ENCODE data around the gene TNFRSF21.

Gene TNFRSF21

DNA sequence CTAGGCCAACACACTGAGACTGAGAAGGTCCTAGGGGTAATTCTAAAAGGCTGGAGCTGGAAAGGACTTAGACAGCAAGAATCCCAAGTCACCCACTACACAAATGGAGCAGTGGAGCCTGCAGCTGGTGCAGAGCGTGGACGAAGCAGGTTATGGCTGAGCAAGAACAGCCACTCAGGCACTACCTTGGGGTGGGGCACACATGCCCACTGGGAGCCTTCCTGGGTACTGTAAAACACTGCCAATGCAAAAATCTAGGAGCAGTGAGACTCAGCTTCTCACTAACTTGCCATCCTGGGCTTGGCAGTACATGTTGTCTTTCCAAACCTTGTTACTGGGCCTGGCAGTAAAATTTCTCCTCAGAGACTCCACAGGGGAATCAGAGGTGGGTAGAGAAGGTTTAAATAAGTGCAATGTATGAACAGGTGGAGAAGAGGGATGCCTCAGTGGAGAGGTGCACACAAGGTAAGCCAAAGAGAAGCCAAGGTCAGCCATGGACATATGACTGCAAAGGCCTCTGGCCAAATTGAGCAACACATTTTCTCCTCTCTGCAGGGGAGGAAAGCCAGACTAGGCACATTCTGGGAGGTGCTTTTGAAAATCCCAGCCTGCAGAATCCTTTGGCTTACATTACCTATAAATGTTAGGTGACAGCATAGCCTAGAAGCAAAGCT is 105.6 kb downstream of the TNFRSF21 start:
- no peak for DNase-seq

DNA sequence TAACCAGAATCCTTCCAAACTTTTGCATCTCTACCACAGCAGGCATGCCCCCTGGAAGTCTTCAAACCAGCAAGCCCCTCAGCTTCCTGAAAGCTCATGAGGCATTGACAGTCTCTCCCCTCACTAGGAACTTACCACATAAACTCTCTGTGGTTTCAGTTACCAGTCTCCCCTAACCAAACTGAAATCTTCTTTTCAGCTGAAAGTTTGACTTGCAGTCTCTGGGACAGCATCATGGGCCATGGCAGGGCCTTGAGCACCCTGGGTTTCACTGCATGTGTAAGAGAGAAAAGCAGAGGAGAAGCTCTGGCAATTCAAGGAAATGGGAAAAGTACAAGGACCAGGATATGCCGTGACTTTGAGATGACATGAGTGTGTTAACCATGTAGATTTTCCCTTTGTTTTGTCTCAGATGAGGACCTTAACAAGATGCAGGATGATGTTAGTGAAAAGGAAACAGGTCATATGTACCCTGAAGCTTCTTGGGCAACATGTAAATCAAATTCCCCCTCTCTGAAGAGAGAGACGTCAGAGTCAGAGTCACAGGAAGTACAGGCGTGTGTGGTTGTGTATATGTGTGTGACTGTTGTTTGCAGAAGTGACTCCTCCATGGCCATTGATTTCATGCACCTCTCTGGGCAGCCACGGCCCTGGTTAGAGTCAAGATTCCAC is 106.3 kb downstream of the TNFRSF21 start:
- DNase-seq, result peak in 1 of 5 donors; percentile 3

DNA sequence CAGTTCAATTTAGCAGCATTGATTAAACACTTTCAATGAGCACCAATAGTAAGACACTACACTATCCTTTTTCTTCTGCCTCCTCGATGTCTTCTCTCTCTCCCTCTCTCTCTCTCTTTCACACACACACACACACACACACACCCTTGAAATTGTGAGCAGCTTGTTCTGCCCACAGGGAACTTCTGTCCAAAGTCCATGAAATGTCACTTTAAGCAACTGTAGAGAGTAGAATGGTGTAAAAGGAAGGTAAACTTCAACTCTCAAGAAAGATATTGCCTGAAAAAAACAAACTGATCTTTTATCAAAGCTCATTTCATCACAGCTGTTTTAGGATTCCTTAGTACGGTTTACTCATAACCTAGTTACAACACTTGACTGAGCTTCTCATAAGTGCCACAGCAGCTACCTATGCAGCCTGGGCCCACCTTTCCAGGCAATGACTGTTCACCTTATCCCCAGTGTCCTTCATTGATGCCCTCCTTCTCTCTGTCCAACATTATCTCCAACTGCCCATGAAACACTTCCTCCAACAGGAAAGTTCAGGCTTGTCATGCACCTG is 107.0 kb downstream of the TNFRSF21 start:
- DNase-seq, result no peak

DNA sequence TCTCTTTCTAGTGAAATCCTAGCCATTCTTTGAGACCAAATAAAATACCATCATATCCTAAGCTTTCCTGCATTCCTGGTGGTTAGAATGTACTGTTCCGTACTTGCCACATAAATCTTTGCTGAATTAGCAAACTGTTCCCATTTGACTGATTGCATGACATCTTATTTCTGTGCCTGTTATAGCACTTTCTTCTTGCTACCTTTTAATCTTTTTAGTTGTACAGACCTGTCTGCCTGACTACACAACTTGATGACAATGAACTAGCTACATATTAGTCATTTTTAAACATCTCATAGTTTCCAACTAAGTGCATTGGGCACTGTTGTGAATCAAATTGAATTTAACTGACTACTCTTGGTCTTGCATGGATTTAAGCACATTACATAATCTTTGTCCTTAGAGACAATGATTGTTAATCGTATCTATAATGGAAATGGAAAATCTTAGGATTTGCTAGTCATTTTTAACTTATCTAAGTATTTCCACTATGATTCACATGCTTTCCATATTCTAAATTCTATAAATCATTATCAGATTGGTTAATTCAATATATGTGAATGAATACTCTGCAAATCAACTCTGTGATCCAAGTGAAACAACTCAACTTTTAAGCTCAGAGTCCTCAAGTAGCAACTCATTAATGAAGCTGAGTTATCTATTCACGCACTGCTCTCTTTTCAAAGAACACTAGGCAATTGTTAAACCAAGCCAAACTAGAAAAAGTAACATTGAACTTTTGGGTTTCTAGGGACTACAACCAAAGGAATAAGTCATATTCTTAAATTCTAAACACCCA is 109.0 kb downstream of the TNFRSF21 start:
- no peak for DNase-seq

DNA sequence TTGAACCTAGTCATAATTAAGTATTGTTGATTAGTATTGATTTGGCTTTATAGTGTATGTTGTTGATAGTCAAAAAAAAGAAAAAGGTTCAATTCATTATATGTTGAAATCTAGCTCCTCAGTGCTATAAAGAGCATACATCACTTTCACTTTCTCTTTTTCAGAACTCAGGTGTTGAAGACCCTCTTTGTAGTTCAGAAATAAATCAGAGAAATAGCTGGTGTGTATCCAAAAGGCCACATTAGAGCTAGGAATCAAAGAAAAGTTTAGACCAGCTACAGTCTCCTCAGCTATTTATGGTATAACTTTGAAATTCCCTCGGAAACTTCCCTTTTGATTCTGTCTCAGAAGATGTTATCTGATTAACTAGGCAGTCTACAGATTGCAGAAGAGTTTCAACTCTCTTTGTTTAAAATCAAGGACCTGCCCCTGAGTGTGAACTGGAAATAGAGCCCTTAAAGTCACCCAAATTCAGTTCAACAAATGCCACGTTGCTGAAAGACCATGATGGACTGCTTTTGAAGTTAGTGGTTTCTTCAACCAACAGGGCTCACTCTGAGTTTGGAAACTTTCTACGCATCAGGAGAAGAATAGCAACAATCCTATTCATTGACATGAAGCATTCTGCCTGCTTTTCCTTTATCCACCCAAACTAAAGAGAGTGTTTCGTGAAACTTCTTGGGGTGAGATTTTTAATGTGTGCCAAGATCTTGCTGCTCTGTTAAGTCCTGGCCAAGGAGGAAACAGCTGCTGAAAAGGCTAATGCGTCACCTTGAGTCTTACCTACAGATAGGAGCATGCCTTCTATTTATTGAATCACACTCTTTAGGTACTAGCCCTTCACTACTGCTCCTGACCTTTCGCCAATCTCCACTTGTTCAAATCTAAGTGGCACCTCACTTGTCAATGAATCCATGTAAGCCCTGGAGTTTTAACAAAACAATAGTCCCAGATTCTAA is 111.7 kb downstream of the TNFRSF21 start:
- no peak for DNase-seq

DNA sequence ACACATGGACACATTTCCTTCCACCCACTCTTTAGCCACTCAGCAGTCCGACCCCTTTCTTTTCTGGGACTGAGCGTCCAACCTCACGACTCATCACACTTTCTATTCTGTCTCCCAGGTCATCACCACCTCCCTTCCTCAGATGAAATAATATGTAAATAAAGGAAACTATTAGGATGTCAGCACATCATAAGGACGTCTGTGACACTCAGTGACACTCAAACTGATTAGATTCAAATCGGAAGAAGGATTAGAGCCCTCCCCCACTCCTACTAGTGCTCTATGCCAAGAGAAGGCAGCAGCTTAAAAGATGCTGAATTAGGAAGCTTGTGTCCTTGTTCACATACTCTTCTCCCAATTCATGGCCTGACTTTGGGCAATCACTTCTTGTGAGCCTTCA is 113.6 kb downstream of the TNFRSF21 start:
- DNase-seq, result no peak

DNA sequence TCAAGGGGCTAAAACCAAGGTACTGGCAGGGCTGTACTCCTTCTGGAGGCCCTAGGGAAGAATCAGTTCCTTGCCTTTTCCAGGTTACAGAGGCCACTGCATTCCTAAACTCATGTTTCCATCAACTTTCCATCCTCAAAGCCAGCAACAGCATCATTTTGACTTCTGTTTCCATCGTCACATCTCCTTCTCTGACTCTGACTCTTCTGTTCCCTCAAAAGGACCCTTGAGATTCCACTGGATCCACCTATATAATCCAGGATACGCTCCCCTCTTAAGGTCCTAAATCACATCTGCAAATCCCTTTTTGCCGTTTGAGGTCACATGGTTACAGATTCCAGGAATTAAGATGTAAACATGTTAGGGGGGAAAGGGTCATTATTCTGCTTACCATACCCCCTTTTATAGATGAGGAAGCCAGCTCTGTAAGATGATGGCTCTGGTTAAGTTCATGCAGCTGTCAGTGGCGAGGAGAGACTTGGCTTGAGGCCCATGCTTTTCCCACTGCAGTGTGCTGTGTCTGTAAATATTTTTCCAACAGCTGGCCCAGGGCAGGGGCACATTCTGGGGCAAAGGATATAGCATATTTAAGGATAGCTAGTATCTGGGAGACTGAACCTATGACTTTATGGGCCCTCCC is 114.6 kb downstream of the TNFRSF21 start:
- DNase-seq, result no peak

DNA sequence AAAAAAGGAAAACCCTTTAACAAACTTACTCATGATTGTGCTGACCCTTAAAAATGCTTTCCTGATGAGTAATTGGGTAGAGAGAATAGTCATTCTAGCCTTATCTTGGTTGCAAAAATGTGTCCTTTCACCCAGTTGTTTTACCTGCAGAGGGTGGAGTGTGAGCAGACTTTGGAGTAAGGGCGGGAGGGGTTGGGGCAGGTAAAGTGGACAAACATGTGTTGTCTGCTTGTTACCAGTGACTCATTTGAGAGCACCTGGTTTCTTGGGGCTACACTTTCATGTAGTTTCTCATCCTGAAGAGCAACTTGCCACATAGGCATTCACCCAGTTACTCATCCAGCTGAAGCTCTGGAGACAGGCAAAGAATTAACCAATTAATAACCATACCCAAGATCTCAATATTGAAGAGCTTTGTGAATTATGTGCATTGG is 121.1 kb downstream of the TNFRSF21 start:
- DNase-seq, result no peak

DNA sequence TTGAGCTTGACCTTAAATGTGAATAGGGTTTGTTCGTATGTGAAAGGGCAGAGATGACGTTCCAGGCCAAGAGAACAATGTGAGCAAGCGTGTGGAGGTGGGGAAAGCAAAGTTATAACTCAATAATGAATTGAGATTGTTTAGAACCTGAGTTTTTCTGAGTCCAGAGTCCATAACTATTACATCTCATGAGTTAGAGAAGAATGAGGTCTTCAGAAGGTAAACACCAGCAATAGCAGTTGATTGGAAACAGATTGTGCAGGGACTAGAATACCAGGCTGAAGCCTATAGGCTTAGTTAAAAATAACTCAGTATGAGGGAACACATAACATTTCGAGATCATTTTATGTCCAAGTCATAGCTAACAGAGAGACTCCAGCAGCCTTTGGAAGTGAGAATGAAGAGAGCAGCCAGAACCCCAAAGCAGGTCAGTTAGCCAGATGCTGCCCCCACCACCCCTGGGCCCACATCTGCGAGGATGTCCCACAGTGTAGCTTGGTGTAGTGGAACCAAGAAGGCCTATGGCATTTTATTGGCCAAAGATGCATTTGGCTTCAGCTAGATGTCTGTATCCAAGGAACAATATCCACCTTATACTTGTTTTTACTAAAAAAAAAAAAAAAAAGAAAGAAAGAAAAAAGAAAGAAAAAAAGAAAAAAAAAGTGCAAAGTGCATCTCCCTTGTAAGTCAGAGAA is 121.7 kb downstream of the TNFRSF21 start:
- DNase-seq, result no peak

DNA sequence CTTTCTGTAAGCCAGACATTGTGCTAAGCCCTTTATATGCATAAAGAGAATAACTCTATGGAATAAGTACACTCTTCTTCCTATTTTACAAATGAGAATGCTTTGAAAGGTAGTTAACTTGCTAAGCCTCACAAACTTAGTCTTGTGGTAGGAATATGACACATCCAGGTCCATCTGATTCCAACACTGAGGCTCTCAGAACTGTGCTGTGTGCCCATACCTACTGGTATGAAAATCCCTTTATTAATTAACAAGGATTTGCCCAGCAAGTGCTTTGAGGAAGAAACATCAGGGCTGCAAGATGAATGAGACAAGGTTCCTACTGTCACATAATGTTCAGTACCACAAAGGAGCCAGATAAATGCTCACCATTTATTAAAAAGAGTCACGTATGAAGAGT is 122.6 kb downstream of the TNFRSF21 start:
- DNase-seq, result no peak

DNA sequence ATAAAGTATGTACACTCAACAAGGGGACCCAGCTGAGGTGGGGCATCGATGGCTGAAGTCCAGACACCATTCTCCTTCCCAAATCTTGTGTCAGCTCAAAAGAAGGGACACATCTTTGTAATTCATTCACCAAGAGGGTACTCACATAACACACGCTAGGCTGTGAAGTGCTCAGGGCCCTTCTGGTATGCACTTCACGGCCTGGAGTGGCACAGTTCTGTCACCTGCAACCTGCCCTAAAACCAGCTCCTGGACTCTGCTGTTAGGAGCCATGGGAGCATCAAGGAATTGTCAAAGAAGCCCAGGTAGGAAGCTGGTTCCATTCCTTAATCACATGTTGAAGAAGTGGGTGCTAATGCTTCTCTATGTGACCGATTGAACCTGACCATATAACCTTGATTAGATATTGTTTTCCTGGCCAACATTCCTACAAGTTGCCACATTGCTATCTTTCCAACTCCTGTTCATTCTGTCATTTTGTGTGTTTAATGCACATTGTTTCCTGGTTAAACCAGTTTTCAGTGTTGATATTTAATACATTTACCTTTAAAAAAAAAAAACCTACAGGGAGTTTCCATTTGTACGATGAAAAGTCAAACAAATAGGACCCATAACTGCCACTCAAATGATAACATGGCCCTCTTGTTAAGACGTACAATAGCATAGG is 127.3 kb downstream of the TNFRSF21 start:
- DNase-seq, result no peak

DNA sequence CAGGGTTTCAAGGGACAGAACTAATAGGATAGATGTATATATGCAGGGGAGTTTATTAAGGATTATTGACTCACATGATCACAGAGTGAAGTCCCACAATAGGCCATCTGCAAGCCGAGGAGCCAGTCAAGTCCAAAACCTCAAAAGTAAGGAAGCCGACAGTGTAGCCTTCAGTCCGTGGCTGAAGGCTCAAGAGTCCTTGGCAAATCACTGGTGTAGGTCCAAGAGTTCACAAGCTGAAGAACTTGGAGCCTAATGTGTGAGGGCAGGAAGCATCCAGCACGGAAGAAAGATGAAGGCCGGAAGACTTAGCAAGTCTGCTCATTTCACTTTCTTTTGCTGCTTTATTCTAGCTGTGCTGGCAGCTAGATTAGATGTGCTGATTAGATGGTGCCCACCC is 128.0 kb downstream of the TNFRSF21 start:
- no peak for DNase-seq

All from T-helper 1 cell (primary cell).